Upper lobe of right lung (tissue), 1 donor: ENCODE data around the gene ZNF440. TPM values are rescaled to one million over a fixed set of nuclear protein-coding genes. Genes with fewer than 3 reads are reported as not detected.

Experiments used
- ATAC-seq: fragments of 200-7000 bp; cut with Tn5 transposase; one replicate; pipeline ENCODE4 v1.9.1; 2020; ENCODE audit warnings: mild to moderate bottlenecking, moderate library complexity
- DNase-seq: peaks from one replicate; pipeline ENCODE4 v3.0.0-alpha.2; 2020
- H3K27ac ChIP-seq: fragments of 200-600 bp; one replicate; pipeline ENCODE4 v1.8.0; 2022
- H3K27me3 ChIP-seq: fragments of 200-600 bp; one replicate; pipeline ENCODE4 v1.8.0; 2022; ENCODE audit warnings: mild to moderate bottlenecking
- H3K36me3 ChIP-seq: fragments of 200-600 bp; one replicate; pipeline ENCODE4 v1.8.0; 2022
- H3K4me1 ChIP-seq: fragments of 200-600 bp; one replicate; pipeline ENCODE4 v1.8.0; 2022
- H3K4me3 ChIP-seq: fragments of 200-600 bp; one replicate; pipeline ENCODE4 v1.8.0; 2022; ENCODE audit warnings: mild to moderate bottlenecking
- H3K9me3 ChIP-seq: fragments of 200-600 bp; one replicate; pipeline ENCODE4 v1.8.0; 2022
- CTCF ChIP-seq: fragments of 200-600 bp; IDR thresholded peaks from one replicate; pipeline ENCODE4 v1.8.0; 2022; ENCODE audit warnings: antibody characterized with exemption
- intact Hi-C: fragments of 100-400 bp; cut with DNase I; formaldehyde crosslinking; loops from one replicate; pipeline ENCODE4 v1.11.0; 2022
- total RNA-seq: library from RNA; stranded (reverse); fragmentation: NEBNext Ultra II Directional; extraction: Animal tissue kit (Norgen Biotek cat#: 25700); gene quantifications from one replicate; pipeline ENCODE4 v1.2.1, GENCODE V29; 2021
- donor health status: DM: no; HTN: yes; CAD: no; lungs with severe emphysema.

ZNF440 gene
- total RNA-seq, 1 donor from 2014 or later: 12.4 TPM

GRCh38 chr19:11792942-11793341 lies 21.1 kb upstream of the ZNF440 start:
- H3K36me3 ChIP-seq: no peaks in the 10 kb centered on the region
- H3K4me3 ChIP-seq: no peak overlapping the region
- H3K9me3 ChIP-seq: peaks cover 15% of the 10 kb centered on the region
- DNase-seq (no peak), ATAC-seq (no peak)
- TF ChIP-seq CTCF: no peak
- H3K4me1 ChIP-seq: peaks cover 5% of the 10 kb centered on the region
- no peak overlapping the region for H3K27ac ChIP-seq
- intact Hi-C loops: no loop called here
- H3K27me3 ChIP-seq: no peaks in the 10 kb centered on the region

GRCh38 chr19:11797491-11797890 lies 16.6 kb upstream of the ZNF440 start:
- Histone ChIP-seq H3K4me3 (no peak overlapping the region), H3K36me3 (no peaks in the 10 kb centered on the region), H3K4me1 (peaks cover 6% of the 10 kb centered on the region), H3K27me3 (no peaks in the 10 kb centered on the region), H3K9me3 (no peaks in the 10 kb centered on the region), H3K27ac (no peak overlapping the region)
- peak; percentile 88 for TF ChIP-seq CTCF
- peak; percentile 96 for ATAC-seq
- DNase-seq: peak; percentile 88
- intact Hi-C loops: no loop called here

GRCh38 chr19:11798391-11799330 lies 15.4 kb upstream of the ZNF440 start, which contains the start of gene ZNF491:
ZNF491 (plus strand) TSS chr19:11798523; CDS start chr19:11805954, 7,431 bp downstream.
- Histone ChIP-seq H3K36me3 (no peaks in the 10 kb centered on the region), H3K9me3 (no peaks in the 10 kb centered on the region), H3K27me3 (no peaks in the 10 kb centered on the region), H3K27ac (peak within 1 kb of the TSS; percentile 81), H3K4me1 (peaks cover 6% of the 10 kb centered on the region), H3K4me3 (peak within 1 kb of the TSS; percentile 88)
- intact Hi-C loops: no loop called here
- ATAC-seq: peak; percentile 99
- peak; percentile 96 for DNase-seq
- peak; percentile 34 for TF ChIP-seq CTCF

GRCh38 chr19:11806354-11807098 lies 7.5 kb upstream of the ZNF440 start:
- H3K27ac ChIP-seq: no peak overlapping the region
- H3K27me3 ChIP-seq: no peaks in the 10 kb centered on the region
- no peak for DNase-seq
- no peak for TF ChIP-seq CTCF
- intact Hi-C loops: no loop called here
- no peak for ATAC-seq
- H3K9me3 ChIP-seq: peaks cover 29% of the 10 kb centered on the region
- H3K4me1 ChIP-seq: no peaks in the 10 kb centered on the region
- H3K36me3 ChIP-seq: peaks cover 5% of the 10 kb centered on the region
- no peak overlapping the region for H3K4me3 ChIP-seq

GRCh38 chr19:11807099-11807380 lies 7.0 kb upstream of the ZNF440 start:
- peaks cover 5% of the 10 kb centered on the region for H3K36me3 ChIP-seq
- no peaks in the 10 kb centered on the region for H3K4me1 ChIP-seq
- no peak for TF ChIP-seq CTCF
- no peaks in the 10 kb centered on the region for H3K27me3 ChIP-seq
- ATAC-seq (no peak), DNase-seq (no peak)
- H3K9me3 ChIP-seq: peaks cover 29% of the 10 kb centered on the region
- intact Hi-C loops: no loop called here
- no peak overlapping the region for H3K27ac ChIP-seq
- no peak overlapping the region for H3K4me3 ChIP-seq
